Measurements from ENCODE around the gene MCMBP.

MCMBP gene

GRCh38 chr10:119853574-119853973 is 19.1 kb downstream of the MCMBP start:
- H3K9me2 ChIP-seq (ENCODE audit: low read depth, low read length) = no peaks in the 10 kb centered on the region
- no peak for TF ChIP-seq CTCF (IDR thresholded peaks at IDR 0.05; ENCODE audit: low read length)
- TF ChIP-seq EZH2 (IDR thresholded peaks at IDR 0.05; ENCODE audit: borderline replicate concordance, low read length) = no peak
- H3K27ac ChIP-seq (ENCODE audit: low read depth, low read length, poor library complexity, severe bottlenecking) = no peak overlapping the region
- no peaks in the 10 kb centered on the region for H3K27me3 ChIP-seq (ENCODE audit: insufficient read depth, low read length)
- H3K36me3 ChIP-seq (ENCODE audit: insufficient read depth, low read length) = peaks cover 77% of the 10 kb centered on the region
- H3F3A ChIP-seq (ENCODE audit: insufficient read depth, low read length) = no peaks in the 10 kb centered on the region; the same call in 1 of the 2 replicates
- no peaks in the 10 kb centered on the region; the same call in 1 of the 2 replicates for H4K20me1 ChIP-seq (ENCODE audit: insufficient read depth, low read length)
- no peak overlapping the region for H3K9ac ChIP-seq (ENCODE audit: low read length)
- H3K4me2 ChIP-seq (ENCODE audit: low read length) = no peak overlapping the region
- no peaks in the 10 kb centered on the region; the same call in none of the 2 replicates for H3K79me2 ChIP-seq (ENCODE audit: insufficient read depth, low read length)
- no peak overlapping the region for H2AFZ ChIP-seq (ENCODE audit: low read length)
- no peaks in the 10 kb centered on the region for H3K4me1 ChIP-seq (ENCODE audit: insufficient read depth, low read length, severe bottlenecking)
- no peaks in the 10 kb centered on the region for H3K9me3 ChIP-seq (ENCODE audit: low read length)
- no peak overlapping the region for H3K4me3 ChIP-seq (ENCODE audit: low read depth, low read length, poor library complexity, severe bottlenecking)

GRCh38 chr10:119852822-119853221 is 19.8 kb downstream of the MCMBP start:
- Histone ChIP-seq H3F3A (ENCODE audit: insufficient read depth, low read length) (no peaks in the 10 kb centered on the region; the same call in 1 of the 2 replicates), H3K27me3 (ENCODE audit: insufficient read depth, low read length) (no peaks in the 10 kb centered on the region), H3K4me3 (ENCODE audit: low read depth, low read length, poor library complexity, severe bottlenecking) (no peak overlapping the region), H2AFZ (ENCODE audit: low read length) (no peak overlapping the region), H3K36me3 (ENCODE audit: insufficient read depth, low read length) (peaks cover 76% of the 10 kb centered on the region), H3K4me1 (ENCODE audit: insufficient read depth, low read length, severe bottlenecking) (no peaks in the 10 kb centered on the region), H4K20me1 (ENCODE audit: insufficient read depth, low read length) (no peaks in the 10 kb centered on the region; the same call in 1 of the 2 replicates), H3K4me2 (ENCODE audit: low read length) (no peak overlapping the region), H3K9me2 (ENCODE audit: low read depth, low read length) (no peaks in the 10 kb centered on the region), H3K9me3 (ENCODE audit: low read length) (no peaks in the 10 kb centered on the region), H3K27ac (ENCODE audit: low read depth, low read length, poor library complexity, severe bottlenecking) (no peak overlapping the region), H3K79me2 (ENCODE audit: insufficient read depth, low read length) (no peaks in the 10 kb centered on the region), H3K9ac (ENCODE audit: low read length) (no peak overlapping the region)
- TF ChIP-seq CTCF (IDR thresholded peaks at IDR 0.05; ENCODE audit: low read length) (no peak), EZH2 (IDR thresholded peaks at IDR 0.05; ENCODE audit: borderline replicate concordance, low read length) (no peak)

- Histone ChIP-seq H3K4me1 (ENCODE audit: insufficient read depth, low read length, severe bottlenecking) (no peaks in the 10 kb centered on the region), H3K4me2 (ENCODE audit: low read length) (no peak overlapping the region), H4K20me1 (ENCODE audit: insufficient read depth, low read length) (no peaks in the 10 kb centered on the region; the same call in 1 of the 2 replicates), H3K79me2 (ENCODE audit: insufficient read depth, low read length) (no peaks in the 10 kb centered on the region), H3K9ac (ENCODE audit: low read length) (no peak overlapping the region), H3K9me3 (ENCODE audit: low read length) (no peaks in the 10 kb centered on the region), H3K9me2 (ENCODE audit: low read depth, low read length) (no peaks in the 10 kb centered on the region), H3K4me3 (ENCODE audit: low read depth, low read length, poor library complexity, severe bottlenecking) (no peak overlapping the region), H3K27me3 (ENCODE audit: insufficient read depth, low read length) (no peaks in the 10 kb centered on the region), H3K36me3 (ENCODE audit: insufficient read depth, low read length) (peaks cover 76% of the 10 kb centered on the region), H3K27ac (ENCODE audit: low read depth, low read length, poor library complexity, severe bottlenecking) (no peak overlapping the region), H3F3A (ENCODE audit: insufficient read depth, low read length) (no peaks in the 10 kb centered on the region; the same call in 1 of the 2 replicates), H2AFZ (ENCODE audit: low read length) (no peak overlapping the region)
- TF ChIP-seq CTCF (IDR thresholded peaks at IDR 0.05; ENCODE audit: low read length) = no peak
- TF ChIP-seq EZH2 (IDR thresholded peaks at IDR 0.05; ENCODE audit: borderline replicate concordance, low read length) = no peak
These were observed 20.4 kb downstream of the MCMBP start for GRCh38 chr10:119852277-119852676.

Measured in OCI-LY1 (cell line).